Testis (tissue), 2 donors: ENCODE measurements around the gene SBF1.

Experiments
- POLR2A ChIP-seq: fragments of 450-650 bp; IDR thresholded peaks from one replicate; pipeline ENCODE4 v1.6.1; 2017; ENCODE audit warnings: antibody characterized with exemption, mild to moderate bottlenecking, moderate library complexity
- TF ChIP-seq, protein P1 (sequence below), 3 experiments: fragments of 450-650 bp in 2 of 3; fragments of 200-600 bp in 1 of 3; sonication (generic) in 1 of 3; IDR thresholded peaks; one replicate each; pipeline ENCODE4 v1.5.1; 2016 to 2019; ENCODE audit warnings: antibody characterized with exemption in 3 of 3, mild to moderate bottlenecking in 2 of 3, moderate library complexity in 1 of 3

DNA sequence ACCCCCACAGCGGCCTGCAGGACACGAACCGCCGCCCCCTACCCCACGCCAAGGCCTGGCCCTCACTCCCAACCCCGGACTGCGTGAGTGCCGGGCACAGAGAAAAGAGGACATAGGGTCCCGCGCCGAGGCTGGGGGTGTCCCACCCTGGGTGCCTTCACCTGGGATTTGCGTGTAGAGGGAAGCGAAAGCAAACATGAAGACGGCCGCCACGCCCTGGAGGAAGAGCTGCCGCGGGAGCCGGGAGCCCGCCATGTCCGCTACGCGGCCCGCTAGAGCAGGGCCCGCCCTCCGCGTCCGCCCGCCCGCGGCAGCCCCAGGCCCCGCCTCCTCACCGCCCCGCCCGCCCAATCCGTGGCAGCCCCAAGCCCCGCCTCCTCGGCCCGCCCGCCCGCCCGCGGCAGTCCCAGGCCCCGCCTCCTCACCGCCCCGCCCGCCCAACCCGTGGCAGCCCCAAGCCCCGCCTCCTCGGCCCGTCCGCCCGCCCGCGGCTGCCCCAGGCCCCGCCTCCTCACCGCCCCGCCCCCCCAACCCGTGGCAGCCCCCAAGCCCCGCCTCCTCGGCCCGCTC is 32.7 kb upstream of the SBF1 start, which contains the start of gene LMF2:
- TF ChIP-seq, protein P1, sequence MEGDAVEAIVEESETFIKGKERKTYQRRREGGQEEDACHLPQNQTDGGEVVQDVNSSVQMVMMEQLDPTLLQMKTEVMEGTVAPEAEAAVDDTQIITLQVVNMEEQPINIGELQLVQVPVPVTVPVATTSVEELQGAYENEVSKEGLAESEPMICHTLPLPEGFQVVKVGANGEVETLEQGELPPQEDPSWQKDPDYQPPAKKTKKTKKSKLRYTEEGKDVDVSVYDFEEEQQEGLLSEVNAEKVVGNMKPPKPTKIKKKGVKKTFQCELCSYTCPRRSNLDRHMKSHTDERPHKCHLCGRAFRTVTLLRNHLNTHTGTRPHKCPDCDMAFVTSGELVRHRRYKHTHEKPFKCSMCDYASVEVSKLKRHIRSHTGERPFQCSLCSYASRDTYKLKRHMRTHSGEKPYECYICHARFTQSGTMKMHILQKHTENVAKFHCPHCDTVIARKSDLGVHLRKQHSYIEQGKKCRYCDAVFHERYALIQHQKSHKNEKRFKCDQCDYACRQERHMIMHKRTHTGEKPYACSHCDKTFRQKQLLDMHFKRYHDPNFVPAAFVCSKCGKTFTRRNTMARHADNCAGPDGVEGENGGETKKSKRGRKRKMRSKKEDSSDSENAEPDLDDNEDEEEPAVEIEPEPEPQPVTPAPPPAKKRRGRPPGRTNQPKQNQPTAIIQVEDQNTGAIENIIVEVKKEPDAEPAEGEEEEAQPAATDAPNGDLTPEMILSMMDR (IDR thresholded peaks at IDR 0.05) = no peak
- no peak for TF ChIP-seq POLR2A
